Osteoblast (primary cell): Measurements from ENCODE around the gene KCNQ5. TPM values are rescaled to one million over a fixed set of nuclear protein-coding genes. Genes with fewer than 3 reads are reported as not detected.

ENCODE experiments used
- DNase-seq: peaks from one replicate; pipeline ENCODE4 v3.0.0; 2011; ENCODE audit warnings: low spot score, mixed read lengths; ENCODE audit not compliant: insufficient read length; ENCODE audit errors: missing footprints
- H2AFZ ChIP-seq: 2 replicates; pipeline ENCODE4 v1.6.0; 2011; ENCODE audit warnings: mild to moderate bottlenecking, low read length
- H3K27ac ChIP-seq: 2 replicates; pipeline ENCODE4 v1.5.1; 2011; ENCODE audit warnings: mild to moderate bottlenecking, low read depth, low read length, moderate library complexity
- H3K27me3 ChIP-seq: 2 replicates; pipeline ENCODE4 v1.6.0; 2012; ENCODE audit warnings: mild to moderate bottlenecking, control low read depth, inconsistent platforms, low read length, moderate library complexity; ENCODE audit not compliant: insufficient read depth
- H3K36me3 ChIP-seq: 2 replicates; pipeline ENCODE4 v1.5.1; 2011; ENCODE audit warnings: mild to moderate bottlenecking, low read length, control low read depth, moderate library complexity; ENCODE audit not compliant: insufficient read depth
- H3K4me1 ChIP-seq: 2 replicates; pipeline ENCODE4 v1.5.1; 2011; ENCODE audit warnings: mild to moderate bottlenecking, low read length, control low read depth, moderate library complexity; ENCODE audit not compliant: insufficient read depth
- H3K4me2 ChIP-seq: 2 replicates; pipeline ENCODE4 v1.6.0; 2011; ENCODE audit warnings: mild to moderate bottlenecking, low read length; ENCODE audit not compliant: insufficient read depth
- H3K4me3 ChIP-seq: fragments of 200-600 bp; sonication (generic); 3 replicates; pipeline ENCODE4 v1.5.1; 2012; ENCODE audit warnings: mild to moderate bottlenecking, low read length, inconsistent platforms; ENCODE audit not compliant: insufficient read depth
- H3K79me2 ChIP-seq: 2 replicates; pipeline ENCODE4 v1.6.0; 2012; ENCODE audit warnings: mild to moderate bottlenecking, low read length, control low read depth, inconsistent platforms; ENCODE audit not compliant: insufficient read depth
- H3K9me3 ChIP-seq: 2 replicates; pipeline ENCODE4 v1.5.1; 2011; ENCODE audit warnings: low read depth, low read length, control low read depth
- H4K20me1 ChIP-seq: 2 replicates; pipeline ENCODE4 v1.6.0; 2012; ENCODE audit warnings: mild to moderate bottlenecking, low read length, control low read depth; ENCODE audit not compliant: insufficient read depth
- total RNA-seq: library from RNA; depleted of rRNA; stranded (reverse); fragments of >200 nt; gene quantifications from 2 replicates; pipeline ENCODE4 v1.2.3, GENCODE V29; 2012
- TF ChIP-seq, protein P1 (sequence below): IDR thresholded peaks from 2 replicates; pipeline ENCODE4 v1.5.1; 2011; ENCODE audit warnings: mild to moderate bottlenecking, low read depth, low read length, moderate library complexity; ENCODE audit errors: extremely low read depth

The KCNQ5 gene
- total RNA-seq, 1 donor, result 4.0 TPM

DNA sequence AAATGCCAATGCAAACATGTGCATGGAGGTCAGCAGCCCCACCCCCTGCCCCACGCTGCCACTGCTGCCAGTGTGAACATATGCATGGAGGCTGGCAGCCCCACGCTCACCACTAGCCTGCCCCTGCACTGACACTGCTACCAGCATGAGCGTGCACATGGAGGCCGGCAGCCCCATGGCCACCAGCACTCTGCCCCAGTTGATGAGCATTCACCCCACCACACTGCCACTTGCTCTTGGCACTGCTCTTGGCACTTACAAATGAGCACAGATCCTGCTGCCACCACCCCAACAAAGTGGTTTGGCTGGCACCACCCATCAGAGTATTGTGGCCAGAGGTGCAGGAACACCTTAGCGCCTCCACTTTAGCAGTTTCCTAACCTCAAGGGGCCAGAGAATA is 429.3 kb downstream of the KCNQ5 start:
- Histone ChIP-seq H3K4me3 (no peak overlapping the region), H2AFZ (no peak overlapping the region), H3K9me3 (no peaks in the 10 kb centered on the region), H4K20me1 (no peaks in the 10 kb centered on the region), H3K4me2 (no peak overlapping the region), H3K27ac (no peak overlapping the region), H3K79me2 (no peaks in the 10 kb centered on the region), H3K4me1 (no peaks in the 10 kb centered on the region), H3K27me3 (no peaks in the 10 kb centered on the region), H3K36me3 (no peaks in the 10 kb centered on the region)
- TF ChIP-seq, protein P1, sequence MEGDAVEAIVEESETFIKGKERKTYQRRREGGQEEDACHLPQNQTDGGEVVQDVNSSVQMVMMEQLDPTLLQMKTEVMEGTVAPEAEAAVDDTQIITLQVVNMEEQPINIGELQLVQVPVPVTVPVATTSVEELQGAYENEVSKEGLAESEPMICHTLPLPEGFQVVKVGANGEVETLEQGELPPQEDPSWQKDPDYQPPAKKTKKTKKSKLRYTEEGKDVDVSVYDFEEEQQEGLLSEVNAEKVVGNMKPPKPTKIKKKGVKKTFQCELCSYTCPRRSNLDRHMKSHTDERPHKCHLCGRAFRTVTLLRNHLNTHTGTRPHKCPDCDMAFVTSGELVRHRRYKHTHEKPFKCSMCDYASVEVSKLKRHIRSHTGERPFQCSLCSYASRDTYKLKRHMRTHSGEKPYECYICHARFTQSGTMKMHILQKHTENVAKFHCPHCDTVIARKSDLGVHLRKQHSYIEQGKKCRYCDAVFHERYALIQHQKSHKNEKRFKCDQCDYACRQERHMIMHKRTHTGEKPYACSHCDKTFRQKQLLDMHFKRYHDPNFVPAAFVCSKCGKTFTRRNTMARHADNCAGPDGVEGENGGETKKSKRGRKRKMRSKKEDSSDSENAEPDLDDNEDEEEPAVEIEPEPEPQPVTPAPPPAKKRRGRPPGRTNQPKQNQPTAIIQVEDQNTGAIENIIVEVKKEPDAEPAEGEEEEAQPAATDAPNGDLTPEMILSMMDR, result no peak
- DNase-seq, result no peak

DNA sequence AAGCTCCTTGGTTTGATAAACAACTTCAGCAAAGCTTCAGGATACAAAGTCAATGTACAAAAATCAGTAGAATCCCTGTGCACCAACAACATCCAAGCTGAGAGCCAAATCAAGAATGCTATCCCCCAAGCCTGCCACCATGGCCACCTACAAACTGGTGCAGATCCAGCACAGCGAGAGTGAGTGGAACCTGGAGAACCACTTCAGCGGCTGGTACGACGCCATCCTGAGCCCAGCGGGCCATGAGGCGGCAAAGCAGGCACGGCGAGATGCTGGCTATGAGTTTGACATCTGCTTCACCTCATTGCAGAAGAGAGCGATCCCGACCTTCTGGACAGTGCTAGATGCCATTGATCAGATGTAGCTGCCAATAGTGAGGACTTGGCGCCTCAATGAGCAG is 433.1 kb downstream of the KCNQ5 start:
- no peaks in the 10 kb centered on the region for H3K27me3 ChIP-seq
- TF ChIP-seq, protein P1, result no peak
- H3K9me3 ChIP-seq, result no peaks in the 10 kb centered on the region
- H3K4me2 ChIP-seq, result no peak overlapping the region
- no peak overlapping the region for H2AFZ ChIP-seq
- H3K27ac ChIP-seq, result no peak overlapping the region
- no peaks in the 10 kb centered on the region for H4K20me1 ChIP-seq
- H3K4me1 ChIP-seq, result no peaks in the 10 kb centered on the region
- H3K4me3 ChIP-seq, result no peak overlapping the region
- H3K36me3 ChIP-seq, result no peaks in the 10 kb centered on the region
- no peaks in the 10 kb centered on the region for H3K79me2 ChIP-seq
- DNase-seq, result no peak

DNA sequence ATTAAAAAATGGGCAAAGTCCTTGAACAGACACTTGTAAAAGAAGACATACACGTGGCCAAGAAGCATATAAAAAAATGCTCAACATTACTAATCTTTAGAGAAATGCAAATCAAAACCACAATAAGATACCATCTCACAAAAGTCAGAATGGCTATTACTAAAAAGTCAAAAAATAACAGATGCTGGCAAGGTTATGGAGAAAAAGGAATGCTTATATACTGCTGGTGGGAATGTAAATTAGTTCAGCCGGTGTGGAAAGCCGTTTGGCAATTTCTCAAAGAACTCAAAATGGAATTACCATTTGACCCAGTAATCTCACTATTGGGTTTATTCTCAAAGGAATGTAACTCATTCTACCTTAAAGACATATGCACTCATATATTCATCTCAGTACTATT is 436.9 kb downstream of the KCNQ5 start:
- H4K20me1 ChIP-seq, result no peaks in the 10 kb centered on the region
- no peaks in the 10 kb centered on the region for H3K36me3 ChIP-seq
- peaks cover 6% of the 10 kb centered on the region for H3K4me1 ChIP-seq
- no peaks in the 10 kb centered on the region for H3K27me3 ChIP-seq
- no peak for DNase-seq
- H3K27ac ChIP-seq, result no peak overlapping the region
- TF ChIP-seq, protein P1, result no peak
- H3K4me3 ChIP-seq, result no peak overlapping the region
- H2AFZ ChIP-seq, result no peak overlapping the region
- H3K79me2 ChIP-seq, result no peaks in the 10 kb centered on the region
- H3K9me3 ChIP-seq, result no peaks in the 10 kb centered on the region
- no peak overlapping the region for H3K4me2 ChIP-seq

DNA sequence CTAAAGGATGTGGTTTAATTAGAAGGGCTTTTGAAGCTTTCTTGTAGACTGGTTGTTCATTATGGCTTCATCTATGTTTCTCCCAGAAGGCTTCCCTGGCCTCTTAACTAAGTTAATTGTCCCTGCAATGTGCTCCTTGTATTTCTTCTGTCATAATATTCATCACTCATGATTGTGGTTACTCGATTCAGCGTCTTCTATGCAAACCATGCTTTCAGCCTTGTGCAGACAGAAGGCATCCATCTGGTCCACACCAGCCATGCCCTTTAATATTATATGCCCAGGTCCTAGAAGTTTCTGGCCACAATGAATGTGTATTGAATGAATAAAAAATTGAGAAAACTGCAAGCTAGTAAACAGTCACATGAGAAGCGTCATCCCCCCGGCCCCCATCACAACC is 440.3 kb downstream of the KCNQ5 start:
- Histone ChIP-seq H3K4me2 (no peak overlapping the region), H3K79me2 (no peaks in the 10 kb centered on the region), H3K27ac (no peak overlapping the region), H3K27me3 (no peaks in the 10 kb centered on the region), H3K9me3 (no peaks in the 10 kb centered on the region), H3K4me1 (peaks cover 6% of the 10 kb centered on the region), H3K36me3 (no peaks in the 10 kb centered on the region), H3K4me3 (no peak overlapping the region), H2AFZ (no peak overlapping the region), H4K20me1 (no peaks in the 10 kb centered on the region)
- TF ChIP-seq, protein P1, result no peak
- no peak for DNase-seq
